Subcutaneous abdominal adipose tissue (tissue), 5 donors: ENCODE data around the gene CTRL.
"Not testable (repeated sequence)": the region's sequence is repeated elsewhere in the genome, so short reads cannot be mapped to it uniquely, and the experiment has no call there.

Experiments used
- H3K27ac ChIP-seq: one replicate; pipeline ENCODE4 v1.7.0; 2013; ENCODE audit warnings: low read depth, mild to moderate bottlenecking, inconsistent platforms, low read length, moderate library complexity
- H3K27me3 ChIP-seq, 5 donors: one replicate each; pipeline ENCODE4 v1.7.0; 2013; ENCODE audit warnings: low read length in 5 of 5, inconsistent platforms in 1 of 5; ENCODE audit not compliant: control insufficient read depth in 5 of 5, insufficient read depth in 4 of 5
- H3K36me3 ChIP-seq, 5 donors: one replicate each; pipeline ENCODE4 v1.7.0; 2013; ENCODE audit warnings: low read length in 5 of 5; ENCODE audit not compliant: control insufficient read depth in 5 of 5, insufficient read depth in 5 of 5
- H3K4me1 ChIP-seq, 5 donors: one replicate each; pipeline ENCODE4 v1.7.0; 2013; ENCODE audit warnings: low read length in 5 of 5, mild to moderate bottlenecking in 3 of 5, moderate library complexity in 1 of 5; ENCODE audit not compliant: control insufficient read depth in 5 of 5, insufficient read depth in 5 of 5
- H3K4me3 ChIP-seq, 5 donors: one replicate each; pipeline ENCODE4 v1.7.0; 2013; ENCODE audit warnings: low read length in 5 of 5, low read depth in 1 of 5
- H3K9ac ChIP-seq, 5 donors: one replicate each; pipeline ENCODE4 v1.7.0; 2013; ENCODE audit warnings: low read length in 5 of 5, mild to moderate bottlenecking in 4 of 5, moderate library complexity in 3 of 5
- H3K9me3 ChIP-seq, 5 donors: one replicate each; pipeline ENCODE4 v1.7.0; 2013; ENCODE audit warnings: low read length in 5 of 5; ENCODE audit not compliant: control insufficient read depth in 5 of 5
- donor health status: healthy.
- donor health status: healthy.
- donor health status: healthy.
- donor health status: healthy.
- donor health status: healthy.

Gene CTRL

DNA sequence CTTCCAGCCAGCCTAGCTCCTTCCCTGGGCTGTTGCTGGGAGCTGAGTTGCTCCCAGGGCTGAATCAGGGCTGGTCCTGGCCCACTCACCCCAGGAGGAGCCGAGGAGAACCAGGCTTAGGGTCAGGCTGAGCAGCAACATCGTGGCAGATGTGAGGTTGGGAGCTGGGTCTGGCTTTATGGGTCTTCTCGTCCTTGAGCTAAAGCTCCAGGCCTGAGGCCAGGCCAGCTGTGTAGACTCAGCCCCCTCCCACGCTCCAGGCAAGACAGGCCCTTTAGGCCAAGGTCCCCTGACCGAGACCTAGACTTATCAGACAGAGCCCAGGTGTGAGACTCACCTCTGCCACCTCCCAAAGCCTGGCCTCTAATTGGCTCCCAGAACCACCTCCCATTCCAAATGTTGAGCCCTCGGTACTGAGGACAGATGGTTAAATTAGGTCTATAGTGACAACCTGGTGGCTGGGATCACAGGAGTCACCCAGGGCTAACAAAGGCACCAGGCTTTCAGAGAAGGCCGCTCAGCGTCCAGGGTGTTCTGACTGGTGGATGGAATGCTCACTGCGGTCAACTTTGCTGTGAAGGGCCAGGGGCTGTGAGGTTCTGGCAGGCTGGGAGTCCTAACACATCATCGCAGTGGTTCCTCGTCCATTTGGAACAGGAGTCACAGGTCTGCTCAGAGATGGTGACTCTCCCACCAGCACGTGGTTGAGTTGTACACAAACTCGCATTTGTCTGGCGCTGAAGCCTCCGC is at the start of gene CTRL:
CTRL (minus strand) TSS at position 151 of the 750 bp plus-strand sequence; CDS start at position 141, 10 bp downstream.
- Histone ChIP-seq H3K4me1 (peaks cover 5 to 31% (median 22%) of the 10 kb centered on the region in 5 donors), H3K36me3 (peaks cover 0 to 72% (median 44%) of the 10 kb centered on the region in 5 donors), H3K9ac (no peak within 1 kb of the TSS), H3K4me3 (no peak within 1 kb of the TSS), H3K9me3 (no peaks in the 10 kb centered on the region), H3K27me3 (no peaks in the 10 kb centered on the region), H3K27ac (no peak within 1 kb of the TSS)

DNA sequence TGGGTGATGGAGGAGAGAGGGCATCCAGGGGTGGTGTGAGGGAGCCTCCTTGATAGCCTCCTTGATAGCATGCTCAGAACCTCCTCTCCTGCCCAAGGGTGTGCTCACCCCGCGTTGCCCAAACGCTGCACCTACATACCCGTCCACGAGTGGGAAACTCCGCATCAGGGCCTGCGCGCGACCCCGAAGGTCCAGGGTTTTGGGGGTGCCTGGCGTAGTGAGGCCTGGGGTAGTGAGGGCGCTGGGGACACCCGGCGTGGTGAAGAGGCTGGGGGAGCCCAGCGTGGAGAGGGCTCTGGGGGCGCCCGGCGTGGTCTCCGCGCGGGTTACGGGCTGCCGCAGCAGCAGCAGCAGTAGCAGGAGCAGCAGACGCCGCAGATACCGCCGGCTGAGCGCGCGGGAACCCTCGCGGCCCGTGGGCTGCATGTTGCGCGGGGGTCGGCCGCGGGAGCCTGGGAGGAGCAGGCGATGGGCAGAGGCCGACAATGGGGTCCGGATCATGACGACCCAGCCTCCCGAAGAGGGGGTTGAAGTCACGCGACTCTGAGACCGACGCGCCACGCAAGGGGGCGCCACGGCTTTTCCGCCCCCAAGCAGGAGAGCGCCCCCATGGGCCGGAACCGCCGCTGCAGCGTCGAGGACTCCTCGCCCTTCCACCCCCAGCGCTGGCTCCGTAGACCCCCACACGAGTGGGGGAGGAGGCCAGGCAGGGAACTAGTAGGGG is 48.5 kb upstream of the CTRL start, which contains the start of gene DPEP3:
DPEP3 (minus strand) TSS at position 545 of the 724 bp plus-strand sequence; CDS start at position 426, 119 bp downstream.
- peaks cover 0 to 9% (median 3%) of the 10 kb centered on the region in 5 donors for H3K27me3 ChIP-seq

GRCh38 chr16:67977469-67978227 is 46.0 kb upstream of the CTRL start:
- no peak overlapping the region for H3K9ac ChIP-seq
- no peaks in the 10 kb centered on the region for H3K9me3 ChIP-seq

More for the DNA sequence above, 48.5 kb upstream of the CTRL start, which contains the start of gene DPEP3:
- Histone ChIP-seq H3K4me1 (peaks cover 0 to 21% (median 12%) of the 10 kb centered on the region in 5 donors), H3K27ac (no peak within 1 kb of the TSS), H3K36me3 (no peaks in the 10 kb centered on the region), H3K9me3 (no peaks in the 10 kb centered on the region), H3K9ac (no peak within 1 kb of the TSS), H3K4me3 (no peak within 1 kb of the TSS)

DNA sequence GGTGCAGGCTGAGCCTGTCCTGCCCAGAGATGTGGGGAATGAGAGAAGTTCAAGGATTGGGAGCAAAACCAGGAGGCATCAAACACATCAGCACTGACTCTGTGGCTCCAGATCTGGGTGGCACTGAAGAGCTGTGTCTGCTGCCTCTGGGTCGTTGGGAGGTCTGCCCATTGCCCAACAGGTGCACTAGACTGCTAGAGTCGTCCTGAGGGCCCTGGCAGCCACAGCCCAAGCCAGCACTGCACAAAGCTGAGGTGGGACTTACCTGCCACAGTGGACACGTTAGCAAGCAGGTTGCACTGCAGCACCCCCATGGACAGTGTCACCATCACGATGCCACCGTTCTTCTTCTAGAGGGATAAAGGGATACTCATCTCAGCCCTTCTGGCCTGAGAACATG is 45.3 kb upstream of the CTRL start:
- Histone ChIP-seq H3K36me3 (no peaks in the 10 kb centered on the region), H3K27me3 (peaks cover 0 to 9% (median 3%) of the 10 kb centered on the region in 5 donors), H3K27ac (no peak overlapping the region), H3K4me1 (peaks cover 0 to 4% (median 0%) of the 10 kb centered on the region in 5 donors), H3K9me3 (no peaks in the 10 kb centered on the region), H3K4me3 (no peak overlapping the region), H3K9ac (no peak overlapping the region)

More at GRCh38 chr16:67977469-67978227, 46.0 kb upstream of the CTRL start:
- peaks cover 0 to 9% (median 3%) of the 10 kb centered on the region in 5 donors for H3K27me3 ChIP-seq
- no peak overlapping the region for H3K27ac ChIP-seq
- H3K4me3 ChIP-seq = no peak overlapping the region
- peaks cover 0 to 4% (median 0%) of the 10 kb centered on the region in 5 donors for H3K4me1 ChIP-seq
- no peaks in the 10 kb centered on the region for H3K36me3 ChIP-seq

GRCh38 chr16:67976205-67976604 is 44.5 kb upstream of the CTRL start:
- Histone ChIP-seq H3K27ac (no peak overlapping the region), H3K4me3 (no peak overlapping the region), H3K27me3 (peaks cover 0 to 9% (median 3%) of the 10 kb centered on the region in 5 donors), H3K9me3 (no peaks in the 10 kb centered on the region), H3K36me3 (no peaks in the 10 kb centered on the region), H3K4me1 (peaks cover 0 to 4% (median 0%) of the 10 kb centered on the region in 5 donors), H3K9ac (no peak overlapping the region)

- Histone ChIP-seq H3K27me3 (peaks cover 0 to 7% (median 3%) of the 10 kb centered on the region in 5 donors), H3K36me3 (no peaks in the 10 kb centered on the region), H3K4me3 (no peak overlapping the region), H3K4me1 (peaks cover 0 to 4% (median 0%) of the 10 kb centered on the region in 5 donors), H3K27ac (no peak overlapping the region), H3K9ac (no peak overlapping the region), H3K9me3 (no peaks in the 10 kb centered on the region)
Measured at GRCh38 chr16:67975321-67976105, 43.9 kb upstream of the CTRL start.

- H3K4me1 ChIP-seq = peaks cover 2 to 16% (median 13%) of the 10 kb centered on the region in 5 donors
- H3K36me3 ChIP-seq, H3K4me3 ChIP-seq, H3K9me3 ChIP-seq, H3K27ac ChIP-seq, H3K27me3 ChIP-seq, H3K9ac ChIP-seq: not testable (repeated sequence)
Measured at GRCh38 chr16:67972285-67972684, 40.6 kb upstream of the CTRL start.

DNA sequence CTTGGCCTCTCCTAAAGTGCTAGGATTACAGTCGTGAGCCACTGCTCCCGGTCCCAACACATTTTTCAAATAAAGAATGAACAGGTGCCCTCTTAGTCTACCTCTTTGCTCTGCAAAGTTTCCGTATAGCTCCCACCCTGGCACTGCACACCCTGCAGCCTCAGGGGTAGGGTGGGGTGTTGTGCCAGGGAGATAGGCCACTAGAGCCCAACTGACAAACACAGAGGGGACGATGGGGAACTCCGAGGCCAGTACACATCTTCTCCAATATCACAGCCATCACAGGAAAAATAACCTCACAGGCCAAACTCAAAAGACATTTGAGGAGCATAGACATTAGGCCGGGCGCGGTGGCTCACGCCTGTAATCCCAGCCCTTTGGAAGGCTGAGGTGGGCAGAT is 39.4 kb upstream of the CTRL start:
- Histone ChIP-seq H3K27me3 (no peaks in the 10 kb centered on the region), H3K9me3 (no peaks in the 10 kb centered on the region), H3K36me3 (no peaks in the 10 kb centered on the region), H3K4me3 (no peak overlapping the region), H3K27ac (no peak overlapping the region), H3K4me1 (peaks cover 14 to 28% (median 25%) of the 10 kb centered on the region in 5 donors), H3K9ac (no peak overlapping the region)
